Duodenal mucosa (tissue), 2 donors: Measurements from ENCODE around the gene SNAI3.
A peak's percentile ranks its signal among the peaks of the same experiment; 100 is the strongest.

Experiments used
- H3K27ac ChIP-seq: one replicate; pipeline ENCODE4 v1.7.0; 2013; ENCODE audit warnings: low read depth, low read length
- H3K27me3 ChIP-seq, 2 donors: one replicate each; pipeline ENCODE4 v1.7.0; 2013; ENCODE audit warnings: low read length in 2 of 2, control low read depth in 1 of 2; ENCODE audit not compliant: insufficient read depth in 2 of 2, control insufficient read depth in 1 of 2
- H3K36me3 ChIP-seq, 2 donors: one replicate each; pipeline ENCODE4 v1.7.0; 2013; ENCODE audit warnings: low read length in 2 of 2, control low read depth in 1 of 2; ENCODE audit not compliant: insufficient read depth in 2 of 2, control insufficient read depth in 1 of 2
- H3K4me1 ChIP-seq, 2 donors: one replicate each; pipeline ENCODE4 v1.7.0; 2013; ENCODE audit warnings: low read length in 2 of 2, control low read depth in 1 of 2; ENCODE audit not compliant: insufficient read depth in 2 of 2, control insufficient read depth in 1 of 2
- H3K4me3 ChIP-seq, 2 donors: one replicate each; pipeline ENCODE4 v1.7.0; 2013; ENCODE audit warnings: low read length in 2 of 2, low read depth in 1 of 2
- H3K9ac ChIP-seq, 2 donors: one replicate each; pipeline ENCODE4 v1.7.0; 2013; ENCODE audit warnings: low read length in 2 of 2, low read depth in 1 of 2
- H3K9me3 ChIP-seq, 2 donors: one replicate each; pipeline ENCODE4 v1.7.0; 2013; ENCODE audit warnings: low read length in 2 of 2, control low read depth in 1 of 2; ENCODE audit not compliant: control insufficient read depth in 1 of 2

SNAI3 gene

GRCh38 chr16:88650749-88651275, 35.5 kb downstream of the SNAI3 start, which contains the start of gene CYBA:
Gene CYBA, minus strand, starts transcription at chr16:88651053. Its CDS starts 40 bp downstream, at chr16:88651013.
- Histone ChIP-seq H3K9me3 (no peaks in the 10 kb centered on the region), H3K36me3 (peaks cover 5 to 41% of the 10 kb centered on the region in 2 donors), H3K9ac (peak within 1 kb of the TSS; percentile 72 to 80), H3K4me1 (peaks cover 14 to 36% of the 10 kb centered on the region in 2 donors), H3K27ac (peak within 1 kb of the TSS; percentile 83), H3K4me3 (peak within 1 kb of the TSS; percentile 79 to 82), H3K27me3 (no peaks in the 10 kb centered on the region)

- Histone ChIP-seq H3K9me3 (no peaks in the 10 kb centered on the region), H3K4me1 (peaks cover 14 to 36% of the 10 kb centered on the region in 2 donors), H3K27me3 (no peaks in the 10 kb centered on the region), H3K4me3 (peak overlapping the region; percentile 79 to 82), H3K9ac (peak overlapping the region; percentile 72 to 80), H3K27ac (peak overlapping the region; percentile 56), H3K36me3 (peaks cover 4 to 35% of the 10 kb centered on the region in 2 donors)
These were observed 36.2 kb downstream of the SNAI3 start for GRCh38 chr16:88649924-88650748.

- H3K4me1 ChIP-seq = peaks cover 14 to 36% of the 10 kb centered on the region in 2 donors
- H3K27ac ChIP-seq = no peak overlapping the region
- H3K36me3 ChIP-seq = peaks cover 6 to 27% of the 10 kb centered on the region in 2 donors
- no peaks in the 10 kb centered on the region for H3K9me3 ChIP-seq
- H3K27me3 ChIP-seq = no peaks in the 10 kb centered on the region
- H3K4me3 ChIP-seq = peak overlapping the region; percentile 79 to 82
- peak overlapping the region; percentile 72 to 80 for H3K9ac ChIP-seq
These were observed 36.9 kb downstream of the SNAI3 start for GRCh38 chr16:88649195-88649923.

GRCh38 chr16:88647178-88648070, 38.9 kb downstream of the SNAI3 start:
- Histone ChIP-seq H3K27me3 (no peaks in the 10 kb centered on the region), H3K4me3 (no peak overlapping the region), H3K4me1 (peaks cover 14 to 36% of the 10 kb centered on the region in 2 donors), H3K36me3 (peaks cover 8 to 14% of the 10 kb centered on the region in 2 donors), H3K9me3 (no peaks in the 10 kb centered on the region), H3K27ac (no peak overlapping the region), H3K9ac (no peak overlapping the region)

- Histone ChIP-seq H3K27me3 (no peaks in the 10 kb centered on the region), H3K4me3 (no peak overlapping the region), H3K4me1 (peaks cover 12 to 28% of the 10 kb centered on the region in 2 donors), H3K27ac (no peak overlapping the region), H3K36me3 (peaks cover 8 to 12% of the 10 kb centered on the region in 2 donors), H3K9me3 (no peaks in the 10 kb centered on the region), H3K9ac (no peak overlapping the region)
These were observed 39.8 kb downstream of the SNAI3 start for GRCh38 chr16:88646345-88647034.

- H3K4me3 ChIP-seq = no peak overlapping the region
- peaks cover 8 to 12% of the 10 kb centered on the region in 2 donors for H3K36me3 ChIP-seq
- H3K27ac ChIP-seq = no peak overlapping the region
- peaks cover 0 to under 1% of the 10 kb centered on the region in 2 donors for H3K27me3 ChIP-seq
- H3K9ac ChIP-seq = no peak overlapping the region
- H3K9me3 ChIP-seq = no peaks in the 10 kb centered on the region
- peaks cover 8 to 23% of the 10 kb centered on the region in 2 donors for H3K4me1 ChIP-seq
These were observed 40.4 kb downstream of the SNAI3 start for GRCh38 chr16:88645941-88646340.

GRCh38 chr16:88645455-88645854, 40.9 kb downstream of the SNAI3 start:
- Histone ChIP-seq H3K27me3 (peaks cover under 1 to 6% of the 10 kb centered on the region in 2 donors), H3K36me3 (peaks cover 8 to 12% of the 10 kb centered on the region in 2 donors), H3K4me3 (no peak overlapping the region), H3K9me3 (no peaks in the 10 kb centered on the region), H3K9ac (no peak overlapping the region), H3K27ac (no peak overlapping the region), H3K4me1 (peaks cover 8 to 23% of the 10 kb centered on the region in 2 donors)

GRCh38 chr16:88643644-88643932, 42.7 kb downstream of the SNAI3 start:
- Histone ChIP-seq H3K27ac (no peak overlapping the region), H3K4me3 (no peak overlapping the region), H3K4me1 (peaks cover 15 to 20% of the 10 kb centered on the region in 2 donors), H3K36me3 (peaks cover 7 to 8% of the 10 kb centered on the region in 2 donors), H3K9ac (no peak overlapping the region), H3K27me3 (peaks cover 19 to 24% of the 10 kb centered on the region in 2 donors), H3K9me3 (no peaks in the 10 kb centered on the region)
